SK-N-SH (cell line): ENCODE data around the gene CLEC11A. TPM values are rescaled to one million over a fixed set of nuclear protein-coding genes. Genes with fewer than 3 reads are reported as not detected.

Experiments
- CTCF ChIA-PET: fragments of 300-600, 350-600 bp; formaldehyde crosslinking; extraction: SDS; loops from one replicate; lab custom pipeline; 2021; lab: Yijun Ruan, JAX
- POLR2A ChIA-PET: fragments of 350-600 bp; sonication (Branson Sonifier 250); formaldehyde crosslinking; extraction: SDS; loops from one replicate; lab custom pipeline; 2020; ENCODE audit warnings: antibody characterized with exemption, inconsistent platforms; lab: Yijun Ruan, JAX
- DNase-seq: peaks from one replicate; pipeline ENCODE4 v3.0.0; 2012
- H2AFZ ChIP-seq: fragments of 200-600 bp; sonication (generic); 2 replicates; pipeline ENCODE4 v1.8.1; 2016; ENCODE audit warnings: antibody characterized with exemption, mild to moderate bottlenecking, low read depth
- H3F3A ChIP-seq: fragments of 200-600 bp; sonication (generic); replicated peaks from 2 replicates; pipeline ENCODE3; 2016; ENCODE audit warnings: antibody characterized with exemption, mild to moderate bottlenecking; ENCODE audit not compliant: insufficient read depth
- H3K27ac ChIP-seq, 2 experiments: fragments of 200-500 bp in 1 of 2; fragments of 200-600 bp in 1 of 2; sonication (Bioruptor generic) in 1 of 2; sonication (generic), shearing (Covaris generic) in 1 of 2; 2 replicates each; pipeline versions ENCODE4 v1.5.1 to v1.6.1; 2014 to 2016; ENCODE audit warnings: low read depth in 2 of 2, inconsistent platforms in 1 of 2, low read length in 1 of 2, mild to moderate bottlenecking in 1 of 2, mixed read lengths in 1 of 2
- H3K27me3 ChIP-seq: fragments of 200-600 bp; sonication (generic), shearing (Covaris generic); 2 replicates; pipeline ENCODE4 v1.6.1; 2016; ENCODE audit warnings: mixed run types; ENCODE audit not compliant: insufficient read depth
- H3K36me3 ChIP-seq, 2 experiments: fragments of 200-500 bp in 1 of 2; fragments of 200-600 bp in 1 of 2; sonication (Bioruptor generic) in 1 of 2; sonication (generic) in 1 of 2; replicated peaks in 1 of 2; 2 replicates each; pipeline versions ENCODE3 to v1.5.1; 2014 to 2016; ENCODE audit warnings: low read length in 1 of 2, mild to moderate bottlenecking in 1 of 2; ENCODE audit not compliant: insufficient read depth in 2 of 2, control insufficient read depth in 1 of 2
- H3K4me1 ChIP-seq, 2 experiments: fragments of 200-500 bp in 1 of 2; fragments of 200-600 bp in 1 of 2; sonication (Bioruptor generic) in 1 of 2; sonication (generic), shearing (Covaris generic) in 1 of 2; 2 replicates each; pipeline versions ENCODE4 v1.5.1 to v1.6.1; 2014 to 2016; ENCODE audit warnings: low read depth in 1 of 2, low read length in 1 of 2, mixed run types in 1 of 2; ENCODE audit not compliant: insufficient read depth in 2 of 2, control insufficient read depth in 1 of 2
- H3K4me2 ChIP-seq: fragments of 200-600 bp; sonication (generic), shearing (Covaris generic); 2 replicates; pipeline ENCODE4 v1.6.1; 2017; ENCODE audit warnings: mixed run types
- H3K4me3 ChIP-seq, 2 experiments: fragments of 200-500 bp in 1 of 2; fragments of 200-600 bp in 1 of 2; sonication (Bioruptor generic) in 1 of 2; sonication (generic), shearing (Covaris generic) in 1 of 2; 2 replicates each; pipeline versions ENCODE4 v1.5.1 to v1.8.1; 2014 to 2016; ENCODE audit warnings: low read depth in 2 of 2, inconsistent platforms in 1 of 2, low read length in 1 of 2, mild to moderate bottlenecking in 1 of 2, mixed read lengths in 1 of 2, moderate library complexity in 1 of 2
- H3K79me2 ChIP-seq: fragments of 200-600 bp; sonication (generic); 2 replicates; pipeline ENCODE4 v1.8.1; 2017; ENCODE audit warnings: mild to moderate bottlenecking; ENCODE audit not compliant: insufficient read depth
- H3K9ac ChIP-seq: fragments of 200-600 bp; sonication (generic); 2 replicates; pipeline ENCODE4 v1.6.1; 2017; ENCODE audit warnings: mixed run types
- H3K9me2 ChIP-seq: fragments of 200-600 bp; sonication (generic); 2 replicates; pipeline ENCODE4 v1.6.1; 2017; ENCODE audit warnings: mixed run types
- H3K9me3 ChIP-seq: fragments of 200-600 bp; sonication (generic); 2 replicates; pipeline ENCODE4 v1.6.1; 2017; ENCODE audit warnings: mixed run types, mild to moderate bottlenecking, moderate library complexity
- H4K20me1 ChIP-seq: fragments of 200-600 bp; sonication (generic); 2 replicates; pipeline ENCODE4 v1.6.1; 2017; ENCODE audit warnings: mild to moderate bottlenecking, mixed run types; ENCODE audit not compliant: insufficient read depth
- ELF1 ChIP-seq: IDR thresholded peaks from 2 replicates; pipeline ENCODE4 v1.4.0; 2012
- FOSL2 ChIP-seq: IDR thresholded peaks from 2 replicates; pipeline ENCODE4 v1.4.0; 2012; ENCODE audit warnings: low read depth, mild to moderate bottlenecking, moderate library complexity, borderline replicate concordance
- FOXJ3 ChIP-seq: sonication (generic); formaldehyde crosslinking; IDR thresholded peaks from 2 replicates; pipeline ENCODE4 v1.5.1; 2020; ENCODE audit warnings: mild to moderate bottlenecking, missing genetic modification reagents
- FOXM1 ChIP-seq: IDR thresholded peaks from 2 replicates; pipeline ENCODE4 v1.4.0; 2012; ENCODE audit warnings: low read depth, mild to moderate bottlenecking
- POLR2AphosphoS5 ChIP-seq: IDR thresholded peaks from 2 replicates; pipeline ENCODE4 v1.6.1; 2012; ENCODE audit warnings: low read depth, low read length
- RCOR1 ChIP-seq: fragments of 150-350 bp; IDR thresholded peaks from 2 replicates; pipeline ENCODE4 v1.6.1; 2017; ENCODE audit warnings: antibody characterized with exemption, low read length
- REST ChIP-seq: IDR thresholded peaks from 2 replicates; pipeline ENCODE4 v1.6.1; 2012; ENCODE audit warnings: mild to moderate bottlenecking, low read depth, low read length, moderate library complexity
- RFX5 ChIP-seq: IDR thresholded peaks from 2 replicates; pipeline ENCODE4 v1.6.1; 2012; ENCODE audit warnings: mild to moderate bottlenecking, improper control_type of control experiment, low read length
- SMC3 ChIP-seq: IDR thresholded peaks from 2 replicates; pipeline ENCODE4 v1.6.1; 2012; ENCODE audit warnings: low read depth, low read length, improper control_type of control experiment
- TAF1 ChIP-seq: IDR thresholded peaks from 2 replicates; pipeline ENCODE4 v1.6.1; 2012; ENCODE audit warnings: low read depth, mild to moderate bottlenecking, low read length, moderate library complexity, borderline replicate concordance
- USF1 ChIP-seq: IDR thresholded peaks from 2 replicates; pipeline ENCODE4 v1.4.0; 2012; ENCODE audit warnings: low read depth, borderline replicate concordance
- YY1 ChIP-seq: IDR thresholded peaks from 2 replicates; pipeline ENCODE4 v1.4.0; 2012; ENCODE audit warnings: low read depth, mild to moderate bottlenecking
- whole genome bisulfite sequencing: methylation state at CpG from one replicate; pipeline ENCODE4 v1.1.6; 2017; ENCODE audit warnings: low lambda C conversion rate; 5-methylcytosine and 5-hydroxymethylcytosine counted together
- polyA plus RNA-seq, 3 experiments: library from polyadenylated mRNA; depleted of rRNA; stranded (reverse); fragments of >200 nt; gene quantifications; 2 replicates each; pipeline ENCODE4 v1.2.3, GENCODE V29; 2012
- TF ChIP-seq, protein P1 (sequence below): IDR thresholded peaks from 2 replicates; pipeline ENCODE4 v1.4.0; 2012; ENCODE audit warnings: low read depth, borderline replicate concordance
- TF ChIP-seq, protein P2 (sequence below): fragments of 150-350 bp; IDR thresholded peaks from 2 replicates; pipeline ENCODE4 v1.6.1; 2017; ENCODE audit warnings: antibody characterized with exemption, low read length, low read depth, borderline replicate concordance

The CLEC11A gene
- polyA plus RNA-seq, 1 of the 3 experiments (the other 2 are of a cell fraction), result 4.4 TPM

DNA sequence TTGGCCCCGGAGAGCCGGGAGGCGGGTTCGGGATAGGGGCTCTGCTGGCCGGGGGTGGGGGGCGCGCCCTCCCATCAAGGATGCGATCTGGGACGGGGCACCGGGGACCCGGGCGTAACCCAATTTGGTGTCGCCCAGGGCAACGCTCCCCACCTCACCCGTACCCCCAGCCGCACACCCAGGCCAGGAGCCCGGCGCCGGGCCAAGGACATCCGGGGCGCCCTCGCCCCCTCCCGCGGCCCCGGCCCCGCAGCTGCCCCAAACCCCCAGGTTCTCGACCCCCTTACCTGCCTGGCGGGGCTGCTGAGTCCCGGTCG lies 4.1 kb upstream of the CLEC11A start (continued):
- TF ChIP-seq REST (no peak), YY1 (no peak), RCOR1 (no peak)
- TF ChIP-seq, protein P1, sequence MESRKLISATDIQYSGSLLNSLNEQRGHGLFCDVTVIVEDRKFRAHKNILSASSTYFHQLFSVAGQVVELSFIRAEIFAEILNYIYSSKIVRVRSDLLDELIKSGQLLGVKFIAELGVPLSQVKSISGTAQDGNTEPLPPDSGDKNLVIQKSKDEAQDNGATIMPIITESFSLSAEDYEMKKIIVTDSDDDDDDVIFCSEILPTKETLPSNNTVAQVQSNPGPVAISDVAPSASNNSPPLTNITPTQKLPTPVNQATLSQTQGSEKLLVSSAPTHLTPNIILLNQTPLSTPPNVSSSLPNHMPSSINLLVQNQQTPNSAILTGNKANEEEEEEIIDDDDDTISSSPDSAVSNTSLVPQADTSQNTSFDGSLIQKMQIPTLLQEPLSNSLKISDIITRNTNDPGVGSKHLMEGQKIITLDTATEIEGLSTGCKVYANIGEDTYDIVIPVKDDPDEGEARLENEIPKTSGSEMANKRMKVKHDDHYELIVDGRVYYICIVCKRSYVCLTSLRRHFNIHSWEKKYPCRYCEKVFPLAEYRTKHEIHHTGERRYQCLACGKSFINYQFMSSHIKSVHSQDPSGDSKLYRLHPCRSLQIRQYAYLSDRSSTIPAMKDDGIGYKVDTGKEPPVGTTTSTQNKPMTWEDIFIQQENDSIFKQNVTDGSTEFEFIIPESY, result no peak

DNA sequence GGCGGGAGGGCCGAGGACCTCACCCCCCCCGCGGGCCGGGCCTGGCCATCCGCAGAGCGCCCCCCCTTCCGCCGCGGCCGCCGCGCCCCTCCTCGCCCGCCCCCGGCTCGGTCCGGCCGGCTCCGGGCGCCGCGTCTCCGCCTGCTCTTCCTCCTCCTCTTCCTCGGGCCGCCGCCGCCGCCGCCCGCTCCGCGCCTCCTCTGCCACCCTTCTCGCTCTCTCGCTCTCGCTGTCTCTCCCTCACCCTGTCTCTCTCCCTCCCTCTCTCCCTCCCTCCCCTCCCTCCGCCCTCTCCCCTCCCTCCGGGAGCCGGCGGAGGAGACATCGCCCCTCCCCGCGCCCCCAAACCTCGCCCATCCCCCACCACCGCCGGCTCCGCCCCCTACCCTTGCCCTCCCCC lies 3.6 kb upstream of the CLEC11A start, which contains the start of gene SHANK1:
Gene SHANK1, minus strand, starts transcription at position 237 of the 400 bp plus-strand sequence. CDS start 2,883 bp downstream, outside the sequence.
- Histone ChIP-seq H3K27me3 (no peaks in the 10 kb centered on the region), H2AFZ (no peak within 1 kb of the TSS), H3K36me3 (no peaks in the 10 kb centered on the region), H3K9ac (no peak within 1 kb of the TSS), H3K4me3 (peak within 1 kb of the TSS; percentile 47 to 53; a peak in 3 of 4 replicates), H3K79me2 (no peaks in the 10 kb centered on the region), H3K9me3 (no peaks in the 10 kb centered on the region), H3K27ac (no peak within 1 kb of the TSS; a peak in 1 of 4 replicates), H3K9me2 (no peaks in the 10 kb centered on the region), H3K4me2 (peak within 1 kb of the TSS; percentile 91), H4K20me1 (no peaks in the 10 kb centered on the region), H3K4me1 (peaks cover 0 to 11% of the 10 kb centered on the region in 2 experiments; a peak in 1 of 4 replicates), H3F3A (no peaks in the 10 kb centered on the region)
- DNase-seq, result peak; percentile 88
- TF ChIP-seq TAF1 (no peak), FOSL2 (no peak), FOXJ3 (CRISPR knock-in tag) (no peak), POLR2AphosphoS5 (no peak), ELF1 (no peak), USF1 (no peak), SMC3 (no peak), RFX5 (no peak), FOXM1 (no peak)
- TF ChIP-seq, protein P2, sequence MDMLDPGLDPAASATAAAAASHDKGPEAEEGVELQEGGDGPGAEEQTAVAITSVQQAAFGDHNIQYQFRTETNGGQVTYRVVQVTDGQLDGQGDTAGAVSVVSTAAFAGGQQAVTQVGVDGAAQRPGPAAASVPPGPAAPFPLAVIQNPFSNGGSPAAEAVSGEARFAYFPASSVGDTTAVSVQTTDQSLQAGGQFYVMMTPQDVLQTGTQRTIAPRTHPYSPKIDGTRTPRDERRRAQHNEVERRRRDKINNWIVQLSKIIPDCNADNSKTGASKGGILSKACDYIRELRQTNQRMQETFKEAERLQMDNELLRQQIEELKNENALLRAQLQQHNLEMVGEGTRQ, result no peak
- TF ChIP-seq, protein P1, result no peak
- POLR2A ChIA-PET, result no interaction called here
- CTCF ChIA-PET, result interaction anchor here (6.4 kb wide), 1 partner anchor 61 kb away, joined by 113 read pairs; no protein-coding TSS in a partner anchor
- WGBS, result 5% methylated on average over 43 of the region's 47 CpGs
